Tibial nerve (tissue), 4 donors: ENCODE data around the gene LPCAT4.

Experiments used
- CTCF ChIP-seq, 5 experiments: fragments of 200-600 bp in 3 of 5; fragments of 450-650 bp in 2 of 5; sonication (generic) in 3 of 5; IDR thresholded peaks; one replicate each; pipeline ENCODE4 v1.5.1; 2016 to 2019; ENCODE audit warnings: antibody characterized with exemption in 5 of 5, mild to moderate bottlenecking in 3 of 5, moderate library complexity in 2 of 5
- EP300 ChIP-seq, 2 donors: sonication (generic); formaldehyde crosslinking; IDR thresholded peaks; one replicate each; pipeline ENCODE4 v1.6.1; 2017; ENCODE audit warnings: antibody characterized with exemption in 2 of 2, mild to moderate bottlenecking in 1 of 2
- POLR2A ChIP-seq, 2 donors: fragments of 450-650 bp; IDR thresholded peaks; one replicate each; pipeline ENCODE4 v1.6.1; 2017; ENCODE audit warnings: antibody characterized with exemption in 2 of 2, mild to moderate bottlenecking in 2 of 2, moderate library complexity in 2 of 2

- TF ChIP-seq POLR2A (IDR thresholded peaks at IDR 0.05) (no peak), CTCF (IDR thresholded peaks at IDR 0.05) (no peak), EP300 (IDR thresholded peaks at IDR 0.05) (no peak)
Observed at GRCh38 chr15:34357653-34358052, 9.3 kb downstream of the LPCAT4 start.
